K562 (cell line): ENCODE measurements around the gene CCDC152. TPM values are rescaled to one million over a fixed set of nuclear protein-coding genes. Genes with fewer than 3 reads are reported as not detected.

Experiments
- ATAC-seq: fragments of 200-7000 bp; cut with Tn5 transposase; 3 replicates; pipeline ENCODE4 v1.9.1; 2020; ENCODE audit warnings: moderate library complexity
- BruUV-seq: library from RNA; stranded (reverse); fragments of 400-500 nt; replicated peaks from 2 replicates; lab custom pipeline; 2021; lab: Mats Ljungman, UMichigan
- CTCF ChIA-PET: fragments of 300-600 bp; formaldehyde crosslinking; extraction: SDS; loops from one replicate; lab custom pipeline; 2021; ENCODE audit warnings: low intra/inter-chr PET ratio; lab: Yijun Ruan, JAX
- POLR2A ChIA-PET: fragments of 300-600, 350-650 bp; sonication (Branson Sonifier 250); formaldehyde crosslinking; extraction: SDS; loops from one replicate; lab custom pipeline; 2021; ENCODE audit warnings: antibody characterized with exemption, inconsistent platforms; lab: Yijun Ruan, JAX
- DNase-seq, 4 experiments: peaks; one replicate each; pipeline versions ENCODE4 v3.0.0 to v3.0.0-alpha.2; 2011 to 2018; ENCODE audit warnings: low spot score in 3 of 4, mixed read lengths in 3 of 4; ENCODE audit errors: extremely low read depth in 1 of 4
- FAIRE-seq: peaks from 2 replicates; lab custom pipeline; 2011; peaks lifted over from hg19 to GRCh38; lab: Jason Lieb, UNC
- H2AFZ ChIP-seq: 2 replicates; pipeline ENCODE4 v1.6.0; 2011; ENCODE audit warnings: low read depth, low read length, control low read depth, inconsistent platforms
- H3K27ac ChIP-seq: fragments of 200-600 bp; 3 replicates; pipeline ENCODE4 v1.8.0; 2011; ENCODE audit warnings: low read depth, mild to moderate bottlenecking, control low read depth, inconsistent platforms, low read length, moderate library complexity, mixed read lengths; ENCODE audit errors: extremely low read depth
- H3K27me3 ChIP-seq, 2 experiments: fragments of 300-600 bp in 1 of 2; 2 replicates in 1 of 2; 3 replicates in 1 of 2; pipeline versions ENCODE4 v1.6.0 to v1.8.0; 2011; ENCODE audit warnings: inconsistent platforms in 2 of 2, low read length in 2 of 2, mild to moderate bottlenecking in 1 of 2, mixed read lengths in 1 of 2, moderate library complexity in 1 of 2; ENCODE audit not compliant: control insufficient read depth in 2 of 2, insufficient read depth in 2 of 2
- H3K36me3 ChIP-seq: fragments of 300-600 bp; 3 replicates; pipeline ENCODE4 v1.8.0; 2011; ENCODE audit warnings: mild to moderate bottlenecking, low read length, inconsistent platforms; ENCODE audit not compliant: control insufficient read depth, insufficient read depth
- H3K4me1 ChIP-seq, 2 experiments: fragments of 200-600 bp in 1 of 2; replicated peaks in 1 of 2; 2 replicates in 1 of 2; 3 replicates in 1 of 2; pipeline versions ENCODE4 v1.5.1 to v1.8.0; 2011; ENCODE audit warnings: inconsistent platforms in 2 of 2, low read length in 2 of 2, mild to moderate bottlenecking in 1 of 2, mixed read lengths in 1 of 2, moderate library complexity in 1 of 2; ENCODE audit not compliant: control insufficient read depth in 2 of 2, insufficient read depth in 2 of 2
- H3K4me2 ChIP-seq: 2 replicates; pipeline ENCODE4 v1.6.1; 2011; ENCODE audit warnings: low read length, control low read depth, inconsistent platforms, mixed read lengths; ENCODE audit not compliant: insufficient read depth
- H3K4me3 ChIP-seq: fragments of 200-600 bp; sonication (generic), shearing (Covaris generic); 2 replicates; pipeline ENCODE4 v1.5.1; 2016; ENCODE audit warnings: control low read depth, inconsistent platforms
- H3K79me2 ChIP-seq: fragments of 200-600 bp; 3 replicates; pipeline ENCODE4 v1.8.0; 2011; ENCODE audit warnings: low read length, inconsistent platforms; ENCODE audit not compliant: control insufficient read depth, insufficient read depth
- H3K9ac ChIP-seq, 2 experiments: 2 replicates each; pipeline versions ENCODE4 v1.6.0 to v1.6.1; 2011; ENCODE audit warnings: low read depth in 2 of 2, low read length in 2 of 2, control low read depth in 1 of 2, inconsistent platforms in 1 of 2, mild to moderate bottlenecking in 1 of 2, mixed read lengths in 1 of 2; ENCODE audit not compliant: insufficient read depth in 1 of 2
- H3K9me1 ChIP-seq: one replicate; pipeline ENCODE4 v1.6.0; 2011; ENCODE audit warnings: inconsistent platforms, mild to moderate bottlenecking, low read length, moderate library complexity; ENCODE audit not compliant: control insufficient read depth, insufficient read depth
- H3K9me3 ChIP-seq: replicated peaks from 2 replicates; pipeline ENCODE4 v1.5.1; 2011; ENCODE audit warnings: low read depth, low read length, inconsistent platforms; ENCODE audit not compliant: control insufficient read depth, insufficient read depth
- H4K20me1 ChIP-seq: replicated peaks from 2 replicates; pipeline ENCODE4 v1.6.1; 2011; ENCODE audit warnings: low read length, inconsistent platforms, mixed read lengths; ENCODE audit not compliant: control insufficient read depth, insufficient read depth
- NFE2L1 ChIP-seq: fragments of 450-650 bp; IDR thresholded peaks from 2 replicates; pipeline ENCODE4 v1.6.1; 2016; ENCODE audit warnings: missing genetic modification characterization, low read depth, mild to moderate bottlenecking, missing compliant biosample characterization, moderate library complexity, borderline replicate concordance
- RB1 ChIP-seq: fragments of 450-650 bp; IDR thresholded peaks from 2 replicates; pipeline ENCODE4 v1.6.1; 2017; ENCODE audit warnings: low read depth, mild to moderate bottlenecking
- ZNF512 ChIP-seq: IDR thresholded peaks from 2 replicates; pipeline ENCODE4 v1.6.1; 2016; ENCODE audit warnings: missing genetic modification characterization, missing compliant biosample characterization
- WGBS: fragments of 100-300 bp; shearing (Covaris generic); methylation state at CpG from one replicate; pipeline ENCODE4 v1.1.6; 2016; ENCODE audit warnings: low coverage, mixed read lengths; ENCODE audit not compliant: insufficient coverage; ENCODE audit errors: missing lambda C conversion rate; 5-methylcytosine and 5-hydroxymethylcytosine counted together
- in situ Hi-C: fragments of 300-500 bp; cut with MboI; formaldehyde crosslinking; loops from 4 replicates; pipeline ENCODE4 v1.15.0; 2018; ENCODE audit warnings: inconsistent platforms, mixed read lengths
- intact Hi-C: fragments of 100-400 bp; cut with micrococcal nuclease; formaldehyde crosslinking; loops from 2 replicates; pipeline ENCODE4 v1.14.2; 2022
- polyA plus RNA-seq, 8 experiments: library from polyadenylated mRNA; depleted of rRNA in 4 of 8; stranded (reverse) in 5 of 8; unstranded in 3 of 8; fragments of >200 nt; fragmentation: Nextera tagmentation in 2 of 8; fragmentation: Illumina TruSeq in 1 of 8; extraction: Ambion mirVana in 2 of 8; extraction: Trizol in 1 of 8; gene quantifications; 2 replicates each; pipeline versions ENCODE4 v1.2.1 to v1.2.3, GENCODE V29; 2011 to 2014; ENCODE audit warnings: inconsistent platforms in 1 of 8, missing spikeins in 1 of 8
- total RNA-seq, 7 experiments: library from RNA; depleted of rRNA in 6 of 7; stranded (reverse); fragments of >200 nt in 6 of 7; fragmentation: Illumina TruSeq in 2 of 7; extraction: Trizol in 2 of 7; gene quantifications; 2 replicates each; pipeline versions ENCODE4 v1.2.1 to v1.2.3, GENCODE V29; 2011 to 2021; ENCODE audit warnings: low replicate concordance in 1 of 7

Gene CCDC152
- total and polyA plus RNA-seq, 9 of the 15 experiments (the other 6 are each of a cell fraction or from before 2014, with no cell fraction given): 2.5 to 11.6 (median 5.1) TPM

- H3K36me3 ChIP-seq: no peaks in the 10 kb centered on the region
- 12% methylated on average over 2 of the region's 2 CpGs for whole genome bisulfite sequencing
- H3K79me2 ChIP-seq: no peaks in the 10 kb centered on the region
- FAIRE-seq (no peak), ATAC-seq (no peak), DNase-seq (no peak)
- H3K27me3 ChIP-seq: no peaks in the 10 kb centered on the region
- ChIA-PET POLR2A (no interaction called here), CTCF (no interaction called here)
- H3K9me3 ChIP-seq: no peaks in the 10 kb centered on the region
- no peaks in the 10 kb centered on the region for H3K9me1 ChIP-seq
- no peak overlapping the region for H3K4me3 ChIP-seq
- H4K20me1 ChIP-seq: no peaks in the 10 kb centered on the region
- H3K4me1 ChIP-seq: no peaks in the 10 kb centered on the region
- no peak overlapping the region for H3K4me2 ChIP-seq
- intact Hi-C loops: loop anchor here (5.0 kb wide), 1 partner anchor 81 kb away; no protein-coding TSS in a partner anchor
- no peak overlapping the region for H2AFZ ChIP-seq
- H3K27ac ChIP-seq: no peak overlapping the region
- in situ Hi-C loops: no loop called here
- no peak overlapping the region for H3K9ac ChIP-seq
- BruUV-seq: no TSS peak
- no peak for TF ChIP-seq RB1
- TF ChIP-seq ZNF512 (tag): peak; percentile 40; the same call in 1 of the 2 replicates
- TF ChIP-seq NFE2L1 (tag): 0 out of 2 replicates have a peak, but pooled peaks have one; percentile 3
These were observed 49.5 kb downstream of the CCDC152 start for GRCh38 chr5:42806004-42806700.
